Liver (tissue), 9 donors: ENCODE data around the gene INTS3. TPM values are rescaled to one million over a fixed set of nuclear protein-coding genes. Genes with fewer than 3 reads are reported as not detected.

Experiments
- DNase-seq: peaks from one replicate; pipeline ENCODE4 v3.0.0-alpha.2; 2017; ENCODE audit warnings: low spot score
- H3K27ac ChIP-seq, 2 donors: one replicate each; pipeline ENCODE4 v1.7.0; 2013; ENCODE audit warnings: inconsistent platforms in 2 of 2, low read length in 2 of 2, control low read depth in 1 of 2, low read depth in 1 of 2, mild to moderate bottlenecking in 1 of 2
- H3K27me3 ChIP-seq, 4 donors: one replicate each; pipeline versions ENCODE4 v1.6.1 to v1.7.0; 2013; ENCODE audit warnings: low read length in 3 of 4, inconsistent platforms in 1 of 4, mild to moderate bottlenecking in 1 of 4, moderate library complexity in 1 of 4; ENCODE audit not compliant: control insufficient read depth in 4 of 4, insufficient read depth in 4 of 4
- H3K36me3 ChIP-seq, 4 donors: one replicate each; pipeline versions ENCODE4 v1.6.1 to v1.7.0; 2013; ENCODE audit warnings: low read length in 3 of 4, mild to moderate bottlenecking in 3 of 4, low read depth in 1 of 4, moderate library complexity in 1 of 4; ENCODE audit not compliant: control insufficient read depth in 4 of 4, insufficient read depth in 3 of 4
- H3K4me1 ChIP-seq, 4 donors: one replicate each; pipeline versions ENCODE4 v1.6.1 to v1.7.0; 2013; ENCODE audit warnings: low read length in 3 of 4, mild to moderate bottlenecking in 3 of 4, moderate library complexity in 1 of 4; ENCODE audit not compliant: control insufficient read depth in 4 of 4, insufficient read depth in 4 of 4
- H3K4me3 ChIP-seq, 3 donors: one replicate each; pipeline versions ENCODE4 v1.6.1 to v1.7.0; 2013; ENCODE audit warnings: low read length in 3 of 3, control low read depth in 1 of 3, low read depth in 1 of 3, mild to moderate bottlenecking in 1 of 3
- H3K9ac ChIP-seq, 2 donors: one replicate each; pipeline ENCODE4 v1.7.0; 2013; ENCODE audit warnings: low read length in 2 of 2, mild to moderate bottlenecking in 2 of 2, moderate library complexity in 2 of 2, control low read depth in 1 of 2, low read depth in 1 of 2
- H3K9me3 ChIP-seq, 4 donors: one replicate each; pipeline versions ENCODE4 v1.6.1 to v1.7.0; 2013; ENCODE audit warnings: low read length in 3 of 4; ENCODE audit not compliant: control insufficient read depth in 4 of 4
- EGR1 ChIP-seq, 2 donors: IDR thresholded peaks; 2 replicates each; pipeline ENCODE4 v1.6.1; 2016 to 2018; ENCODE audit warnings: antibody characterized with exemption in 2 of 2, low read depth in 2 of 2
- FOXA1 ChIP-seq: IDR thresholded peaks from 2 replicates; pipeline ENCODE4 v1.6.1; 2016; ENCODE audit warnings: antibody characterized with exemption
- GABPA ChIP-seq, 2 donors: IDR thresholded peaks in 1 of 2; conservative IDR thresholded peaks in 1 of 2; 2 replicates each; pipeline ENCODE4 v1.6.1; 2016; ENCODE audit warnings: antibody characterized with exemption in 2 of 2, mild to moderate bottlenecking in 1 of 2, moderate library complexity in 1 of 2
- HNF4A ChIP-seq, 2 donors: conservative IDR thresholded peaks; 2 replicates each; pipeline ENCODE4 v1.6.1; 2016; ENCODE audit warnings: antibody characterized with exemption in 2 of 2, mild to moderate bottlenecking in 2 of 2
- HNF4G ChIP-seq: IDR thresholded peaks from 2 replicates; pipeline ENCODE4 v1.6.1; 2016; ENCODE audit warnings: antibody characterized with exemption
- NR2F2 ChIP-seq: IDR thresholded peaks from 2 replicates; pipeline ENCODE4 v1.6.1; 2016; ENCODE audit warnings: antibody characterized with exemption
- RAD21 ChIP-seq, 2 donors: IDR thresholded peaks; 2 replicates each; pipeline ENCODE4 v1.6.1; 2016; ENCODE audit warnings: antibody characterized with exemption in 2 of 2, mild to moderate bottlenecking in 2 of 2
- RXRA ChIP-seq, 2 donors: IDR thresholded peaks; 2 replicates each; pipeline ENCODE4 v1.6.1; 2017 to 2018; ENCODE audit warnings: antibody characterized with exemption in 2 of 2, mild to moderate bottlenecking in 1 of 2
- SP1 ChIP-seq: IDR thresholded peaks from 2 replicates; pipeline ENCODE4 v1.6.1; 2018; ENCODE audit warnings: antibody characterized with exemption, mild to moderate bottlenecking
- TAF1 ChIP-seq: conservative IDR thresholded peaks from 2 replicates; pipeline ENCODE4 v1.6.1; 2016; ENCODE audit warnings: antibody characterized with exemption, mild to moderate bottlenecking
- YY1 ChIP-seq: IDR thresholded peaks from 2 replicates; pipeline ENCODE4 v1.6.1; 2016; ENCODE audit warnings: antibody characterized with exemption, mild to moderate bottlenecking
- WGBS: extraction: QIAGEN DNeasy Blood & Tissue Kit; methylation state at CpG from one replicate; pipeline ENCODE4 v1.1.7; 2013; 5-methylcytosine and 5-hydroxymethylcytosine counted together
- polyA plus RNA-seq, 2 donors: library from polyadenylated mRNA; stranded (reverse) in 1 of 2; unstranded in 1 of 2; fragments of 200-250 nt in 1 of 2; fragments of >200 nt in 1 of 2; fragmentation: Nextera tagmentation in 1 of 2; extraction: Ambion mirVana in 1 of 2; gene quantifications; one replicate each; pipeline versions ENCODE4 v1.2.1 to v1.2.3, GENCODE V29; 2013 to 2015
- total RNA-seq, 2 donors: library from RNA; depleted of rRNA; stranded (reverse); fragments of >200 nt; gene quantifications; one replicate each; pipeline ENCODE4 v1.2.3, GENCODE V29; 2014
- TF ChIP-seq, protein P1 (sequence below): IDR thresholded peaks from 2 replicates; pipeline ENCODE4 v1.6.1; 2016; ENCODE audit warnings: antibody characterized with exemption, mild to moderate bottlenecking
- TF ChIP-seq, protein P2 (sequence below): IDR thresholded peaks from 2 replicates; pipeline ENCODE4 v1.6.1; 2016; ENCODE audit warnings: antibody characterized with exemption
- TF ChIP-seq, protein P3 (sequence below): IDR thresholded peaks from 2 replicates; pipeline ENCODE4 v1.6.1; 2016; ENCODE audit warnings: antibody characterized with exemption
- TF ChIP-seq, protein P4 (sequence below): fragments of 150-350 bp; IDR thresholded peaks from 2 replicates; pipeline ENCODE4 v1.5.1; 2017; ENCODE audit warnings: improper control_type of control experiment, low read depth, low read length; ENCODE audit not compliant: missing input control
- TF ChIP-seq, protein P5 (sequence below): IDR thresholded peaks from 2 replicates; pipeline ENCODE4 v1.6.1; 2016; ENCODE audit warnings: antibody characterized with exemption
- donor health status: healthy.
- donor health status: healthy.
- donor health status: healthy.
- donor health status: healthy.
- donor health status: healthy.

The INTS3 gene
- total and polyA plus RNA-seq, 4 donors = 9.0 to 26.0 (median 15.2) TPM

DNA sequence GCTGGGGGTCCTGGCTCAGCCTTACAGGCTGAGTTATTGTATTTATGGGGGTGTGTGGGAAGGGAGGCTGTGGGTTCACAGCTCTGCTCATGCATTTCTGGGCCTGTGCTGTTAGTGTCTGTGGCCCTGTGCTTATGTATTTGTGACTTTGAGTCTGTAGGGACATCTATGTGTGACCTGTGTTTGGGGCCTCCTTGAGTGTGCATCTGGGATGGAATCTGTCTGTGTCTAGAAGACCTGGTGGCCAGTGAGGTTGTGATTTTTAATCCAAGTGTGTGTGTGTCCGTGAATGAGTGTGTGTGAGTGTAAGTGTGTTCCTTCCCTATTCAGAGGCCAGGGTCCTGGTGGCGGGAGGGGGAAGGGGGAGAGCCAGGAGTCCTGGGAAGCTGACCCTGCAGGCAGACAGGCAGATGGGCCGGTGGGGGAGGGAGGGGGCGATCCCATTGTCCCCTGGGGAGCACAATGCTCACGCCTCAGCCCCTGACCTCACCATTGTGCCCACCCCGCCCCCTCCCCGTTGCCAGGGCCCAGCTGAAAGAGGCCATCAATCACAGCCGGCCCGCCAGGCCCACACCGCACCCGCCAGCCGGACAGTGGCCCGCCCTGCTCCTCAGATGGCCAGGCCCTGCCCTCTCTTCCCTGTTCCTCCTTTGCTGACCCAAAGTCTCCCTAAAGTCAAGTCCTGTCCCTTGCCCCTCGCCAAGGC, 66.9 kb downstream of the INTS3 start:
- Histone ChIP-seq H3K27me3 (no peaks in the 10 kb centered on the region), H3K9ac (no peak overlapping the region), H3K4me3 (no peak overlapping the region), H3K36me3 (no peaks in the 10 kb centered on the region), H3K9me3 (no peaks in the 10 kb centered on the region), H3K4me1 (peaks cover 0 to 10% (median 4%) of the 10 kb centered on the region in 4 donors), H3K27ac (no peak overlapping the region)
- WGBS = 81% methylated on average over 14 of the region's 14 CpGs
- TF ChIP-seq TAF1 (no peak), HNF4A (conservative IDR thresholded peaks at IDR 0.05) (no peak), EGR1 (IDR thresholded peaks at IDR 0.05; ENCODE audit: low read depth in 2 of 2) (no peak), NR2F2 (no peak), RAD21 (IDR thresholded peaks at IDR 0.05) (no peak), HNF4G (no peak), GABPA (IDR thresholded peaks at IDR 0.05 in 1 of 2, conservative IDR thresholded peaks at IDR 0.05 in 1 of 2) (no peak), FOXA1 (no peak), SP1 (no peak), YY1 (no peak), RXRA (IDR thresholded peaks at IDR 0.05) (no peak)
- TF ChIP-seq, protein P1, sequence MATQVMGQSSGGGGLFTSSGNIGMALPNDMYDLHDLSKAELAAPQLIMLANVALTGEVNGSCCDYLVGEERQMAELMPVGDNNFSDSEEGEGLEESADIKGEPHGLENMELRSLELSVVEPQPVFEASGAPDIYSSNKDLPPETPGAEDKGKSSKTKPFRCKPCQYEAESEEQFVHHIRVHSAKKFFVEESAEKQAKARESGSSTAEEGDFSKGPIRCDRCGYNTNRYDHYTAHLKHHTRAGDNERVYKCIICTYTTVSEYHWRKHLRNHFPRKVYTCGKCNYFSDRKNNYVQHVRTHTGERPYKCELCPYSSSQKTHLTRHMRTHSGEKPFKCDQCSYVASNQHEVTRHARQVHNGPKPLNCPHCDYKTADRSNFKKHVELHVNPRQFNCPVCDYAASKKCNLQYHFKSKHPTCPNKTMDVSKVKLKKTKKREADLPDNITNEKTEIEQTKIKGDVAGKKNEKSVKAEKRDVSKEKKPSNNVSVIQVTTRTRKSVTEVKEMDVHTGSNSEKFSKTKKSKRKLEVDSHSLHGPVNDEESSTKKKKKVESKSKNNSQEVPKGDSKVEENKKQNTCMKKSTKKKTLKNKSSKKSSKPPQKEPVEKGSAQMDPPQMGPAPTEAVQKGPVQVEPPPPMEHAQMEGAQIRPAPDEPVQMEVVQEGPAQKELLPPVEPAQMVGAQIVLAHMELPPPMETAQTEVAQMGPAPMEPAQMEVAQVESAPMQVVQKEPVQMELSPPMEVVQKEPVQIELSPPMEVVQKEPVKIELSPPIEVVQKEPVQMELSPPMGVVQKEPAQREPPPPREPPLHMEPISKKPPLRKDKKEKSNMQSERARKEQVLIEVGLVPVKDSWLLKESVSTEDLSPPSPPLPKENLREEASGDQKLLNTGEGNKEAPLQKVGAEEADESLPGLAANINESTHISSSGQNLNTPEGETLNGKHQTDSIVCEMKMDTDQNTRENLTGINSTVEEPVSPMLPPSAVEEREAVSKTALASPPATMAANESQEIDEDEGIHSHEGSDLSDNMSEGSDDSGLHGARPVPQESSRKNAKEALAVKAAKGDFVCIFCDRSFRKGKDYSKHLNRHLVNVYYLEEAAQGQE = no peak
- TF ChIP-seq, protein P2, sequence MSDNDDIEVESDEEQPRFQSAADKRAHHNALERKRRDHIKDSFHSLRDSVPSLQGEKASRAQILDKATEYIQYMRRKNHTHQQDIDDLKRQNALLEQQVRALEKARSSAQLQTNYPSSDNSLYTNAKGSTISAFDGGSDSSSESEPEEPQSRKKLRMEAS = no peak
- TF ChIP-seq, protein P3, sequence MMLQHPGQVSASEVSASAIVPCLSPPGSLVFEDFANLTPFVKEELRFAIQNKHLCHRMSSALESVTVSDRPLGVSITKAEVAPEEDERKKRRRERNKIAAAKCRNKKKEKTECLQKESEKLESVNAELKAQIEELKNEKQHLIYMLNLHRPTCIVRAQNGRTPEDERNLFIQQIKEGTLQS = no peak
- TF ChIP-seq, protein P4, sequence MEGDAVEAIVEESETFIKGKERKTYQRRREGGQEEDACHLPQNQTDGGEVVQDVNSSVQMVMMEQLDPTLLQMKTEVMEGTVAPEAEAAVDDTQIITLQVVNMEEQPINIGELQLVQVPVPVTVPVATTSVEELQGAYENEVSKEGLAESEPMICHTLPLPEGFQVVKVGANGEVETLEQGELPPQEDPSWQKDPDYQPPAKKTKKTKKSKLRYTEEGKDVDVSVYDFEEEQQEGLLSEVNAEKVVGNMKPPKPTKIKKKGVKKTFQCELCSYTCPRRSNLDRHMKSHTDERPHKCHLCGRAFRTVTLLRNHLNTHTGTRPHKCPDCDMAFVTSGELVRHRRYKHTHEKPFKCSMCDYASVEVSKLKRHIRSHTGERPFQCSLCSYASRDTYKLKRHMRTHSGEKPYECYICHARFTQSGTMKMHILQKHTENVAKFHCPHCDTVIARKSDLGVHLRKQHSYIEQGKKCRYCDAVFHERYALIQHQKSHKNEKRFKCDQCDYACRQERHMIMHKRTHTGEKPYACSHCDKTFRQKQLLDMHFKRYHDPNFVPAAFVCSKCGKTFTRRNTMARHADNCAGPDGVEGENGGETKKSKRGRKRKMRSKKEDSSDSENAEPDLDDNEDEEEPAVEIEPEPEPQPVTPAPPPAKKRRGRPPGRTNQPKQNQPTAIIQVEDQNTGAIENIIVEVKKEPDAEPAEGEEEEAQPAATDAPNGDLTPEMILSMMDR = no peak
- TF ChIP-seq, protein P5, sequence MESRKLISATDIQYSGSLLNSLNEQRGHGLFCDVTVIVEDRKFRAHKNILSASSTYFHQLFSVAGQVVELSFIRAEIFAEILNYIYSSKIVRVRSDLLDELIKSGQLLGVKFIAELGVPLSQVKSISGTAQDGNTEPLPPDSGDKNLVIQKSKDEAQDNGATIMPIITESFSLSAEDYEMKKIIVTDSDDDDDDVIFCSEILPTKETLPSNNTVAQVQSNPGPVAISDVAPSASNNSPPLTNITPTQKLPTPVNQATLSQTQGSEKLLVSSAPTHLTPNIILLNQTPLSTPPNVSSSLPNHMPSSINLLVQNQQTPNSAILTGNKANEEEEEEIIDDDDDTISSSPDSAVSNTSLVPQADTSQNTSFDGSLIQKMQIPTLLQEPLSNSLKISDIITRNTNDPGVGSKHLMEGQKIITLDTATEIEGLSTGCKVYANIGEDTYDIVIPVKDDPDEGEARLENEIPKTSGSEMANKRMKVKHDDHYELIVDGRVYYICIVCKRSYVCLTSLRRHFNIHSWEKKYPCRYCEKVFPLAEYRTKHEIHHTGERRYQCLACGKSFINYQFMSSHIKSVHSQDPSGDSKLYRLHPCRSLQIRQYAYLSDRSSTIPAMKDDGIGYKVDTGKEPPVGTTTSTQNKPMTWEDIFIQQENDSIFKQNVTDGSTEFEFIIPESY = no peak
- no peak for DNase-seq
